DND-41 (cell line): Measurements from ENCODE around the gene SECTM1.

ENCODE experiments used
- CTCF ChIP-seq: IDR thresholded peaks from 2 replicates; pipeline ENCODE4 v1.5.1; 2012; ENCODE audit warnings: borderline replicate concordance, low read length, moderate library complexity, mild to moderate bottlenecking; ENCODE audit not compliant: poor library complexity, severe bottlenecking; ENCODE audit errors: extremely low read depth
- EZH2 ChIP-seq: IDR thresholded peaks from 3 replicates; pipeline ENCODE4 v1.6.1; 2012; ENCODE audit warnings: borderline replicate concordance, low read depth, mild to moderate bottlenecking, moderate library complexity, low read length, inconsistent platforms; ENCODE audit not compliant: severe bottlenecking

GRCh38 chr17:82355770-82356427, 22.3 kb upstream of the SECTM1 start:
- TF ChIP-seq CTCF (no peak), EZH2 (no peak)
